Small intestine (tissue), 7 donors: Measurements from ENCODE around the gene RAB40C. TPM values are rescaled to one million over a fixed set of nuclear protein-coding genes. Genes with fewer than 3 reads are reported as not detected.

ENCODE experiments used
- DNase-seq, 2 donors: peaks; one replicate each; pipeline versions ENCODE4 v3.0.0 to v3.0.0-alpha.2; 2013
- FAIRE-seq: peaks from 2 replicates; lab custom pipeline; 2012; peaks lifted over from hg19 to GRCh38; lab: Jason Lieb, UNC
- H3K27ac ChIP-seq, 3 donors: one replicate each; pipeline ENCODE4 v1.5.1; 2013; ENCODE audit warnings: low read length in 2 of 3, mild to moderate bottlenecking in 2 of 3, control low read depth in 1 of 3, inconsistent platforms in 1 of 3, low read depth in 1 of 3, moderate library complexity in 1 of 3
- H3K27me3 ChIP-seq, 3 donors: one replicate each; pipeline ENCODE4 v1.6.1; 2013; ENCODE audit warnings: low read length in 3 of 3, inconsistent platforms in 1 of 3; ENCODE audit not compliant: control insufficient read depth in 3 of 3, insufficient read depth in 3 of 3
- H3K36me3 ChIP-seq, 3 donors: one replicate each; pipeline ENCODE4 v1.6.1; 2013; ENCODE audit warnings: low read length in 3 of 3, inconsistent platforms in 1 of 3, low read depth in 1 of 3, mild to moderate bottlenecking in 1 of 3, moderate library complexity in 1 of 3; ENCODE audit not compliant: control insufficient read depth in 3 of 3, insufficient read depth in 2 of 3
- H3K4me1 ChIP-seq, 3 donors: one replicate each; pipeline ENCODE4 v1.6.1; 2013; ENCODE audit warnings: low read length in 2 of 3, inconsistent platforms in 1 of 3, low read depth in 1 of 3, mild to moderate bottlenecking in 1 of 3, moderate library complexity in 1 of 3; ENCODE audit not compliant: control insufficient read depth in 3 of 3, insufficient read depth in 2 of 3
- H3K4me3 ChIP-seq, 3 donors: one replicate each; pipeline ENCODE4 v1.5.1; 2013; ENCODE audit warnings: low read length in 3 of 3, control low read depth in 1 of 3, inconsistent platforms in 1 of 3, low read depth in 1 of 3, mild to moderate bottlenecking in 1 of 3, moderate library complexity in 1 of 3
- H3K9me3 ChIP-seq, 2 donors: one replicate each; pipeline ENCODE4 v1.6.1; 2013; ENCODE audit warnings: low read depth in 1 of 2, low read length in 1 of 2; ENCODE audit not compliant: control insufficient read depth in 2 of 2, insufficient read depth in 1 of 2
- WGBS, 3 donors: extraction: QIAGEN DNeasy Blood & Tissue Kit; methylation state at CpG; one replicate each; pipeline ENCODE4 v1.1.7; 2013; 5-methylcytosine and 5-hydroxymethylcytosine counted together
- polyA plus RNA-seq, 4 donors: library from polyadenylated mRNA; stranded (reverse) in 3 of 4; unstranded in 1 of 4; fragments of 200-250 nt in 3 of 4; fragments of 120-200 nt in 1 of 4; gene quantifications; one replicate each; pipeline versions ENCODE4 v1.2.1 to v1.2.3, GENCODE V29; 2013
- donor health status: healthy with polysubstance abuse.
- donor health status: control.
- donor health status: control.
- donor health status: Bipolar disorder and iron deficiency.
- donor health status: healthy.

RAB40C gene
- polyA plus RNA-seq, 4 donors, result 28.9 to 49.0 (median 34.6) TPM

- H3K4me1 ChIP-seq, result peaks cover 8 to 51% (median 10%) of the 10 kb centered on the region in 3 donors
These were observed 88.5 kb downstream of the RAB40C start for GRCh38 chr16:678209-678857.

More at GRCh38 chr16:678209-678857, 88.5 kb downstream of the RAB40C start:
- no peaks in the 10 kb centered on the region for H3K9me3 ChIP-seq
- H3K27ac ChIP-seq, result peak overlapping the region in 1 of 3 donors; percentile 5
- FAIRE-seq (no peak), DNase-seq (no peak)
- peaks cover 5 to 42% (median 8%) of the 10 kb centered on the region in 3 donors for H3K36me3 ChIP-seq
- no peak overlapping the region for H3K4me3 ChIP-seq
- peaks cover 0 to 3% (median 0%) of the 10 kb centered on the region in 3 donors for H3K27me3 ChIP-seq
- WGBS, 3 donors, result 70 to 77% (median 76%) methylated on average over 19 to 21 of the region's 21 CpGs

Other genes starting within 250 kb of the RAB40C start
- gene AXIN1, start 237.3 kb upstream of the RAB40C start, polyA plus RNA-seq, result 10 to 100 TPM; 24.5 to 33.6 (median 27.6) TPM
- 100 to 1,000 TPM in 1 of 4 donors, 10 to 100 TPM in 3; 54.2 to 112 (median 92.1) TPM for gene MRPL28, start 219.5 kb upstream of the RAB40C start, polyA plus RNA-seq
- 10 to 100 TPM; 48.1 to 76.6 (median 64.9) TPM for gene PGAP6, start 208.1 kb upstream of the RAB40C start, polyA plus RNA-seq
- 10 to 100 TPM; 13.0 to 77.2 (median 34.9) TPM for gene NME4, start 192.9 kb upstream of the RAB40C start, polyA plus RNA-seq
- gene DECR2, start 188.2 kb upstream of the RAB40C start, polyA plus RNA-seq, result 100 to 1,000 TPM in 2 of 4 donors, 10 to 100 TPM in 2; 46.7 to 154 (median 99.2) TPM
- 100 to 1,000 TPM in 1 of 4 donors, 10 to 100 TPM in 3; 25.4 to 111 (median 37.2) TPM for gene RAB11FIP3, start 164.4 kb upstream of the RAB40C start, polyA plus RNA-seq
- gene CAPN15, start 62.4 kb upstream of the RAB40C start, polyA plus RNA-seq, result 100 to 1,000 TPM in 1 of 4 donors, 10 to 100 TPM in 3; 51.3 to 105 (median 70.2) TPM
- gene PRR35, start 29.7 kb upstream of the RAB40C start, polyA plus RNA-seq, result not detected
- gene NHLRC4, start 23.1 kb upstream of the RAB40C start, polyA plus RNA-seq, result 1 to 10 TPM in 1 of 4 donors, under 1 TPM in 2, not detected in 1; 0.45 to 2.2 (median 0.79) TPM
- gene PIGQ, start 20.1 kb upstream of the RAB40C start, polyA plus RNA-seq, result 10 to 100 TPM; 21.3 to 43.5 (median 28.0) TPM
- 1 to 10 TPM in 3 of 4 donors, under 1 TPM in 1; 0.60 to 7.6 (median 3.6) TPM for gene WFIKKN1, start 40.9 kb downstream of the RAB40C start, polyA plus RNA-seq
- 100 to 1,000 TPM in 3 of 4 donors, 10 to 100 TPM in 1; 54.4 to 135 (median 113) TPM for gene METTL26, start 46.2 kb downstream of the RAB40C start, polyA plus RNA-seq
- gene MCRIP2, start 51.8 kb downstream of the RAB40C start, polyA plus RNA-seq, result 100 to 1,000 TPM in 3 of 4 donors, 10 to 100 TPM in 1; 43.4 to 279 (median 166) TPM
- 10 to 100 TPM; 15.7 to 36.5 (median 25.6) TPM for gene WDR90, start 59.3 kb downstream of the RAB40C start, polyA plus RNA-seq
- 100 to 1,000 TPM in 3 of 4 donors, 10 to 100 TPM in 1; 89.3 to 207 (median 159) TPM for gene RHOT2, start 78.1 kb downstream of the RAB40C start, polyA plus RNA-seq
- 1 to 10 TPM; 2.7 to 6.2 (median 4.7) TPM for gene RHBDL1, start 85.6 kb downstream of the RAB40C start, polyA plus RNA-seq
- gene STUB1, start 90.3 kb downstream of the RAB40C start, polyA plus RNA-seq, result 100 to 1,000 TPM in 3 of 4 donors, 10 to 100 TPM in 1; 66.2 to 122 (median 118) TPM
- gene JMJD8, start 94.3 kb downstream of the RAB40C start, polyA plus RNA-seq, result 10 to 100 TPM; 23.0 to 46.2 (median 31.9) TPM
- gene WDR24, start 100.3 kb downstream of the RAB40C start, polyA plus RNA-seq, result 10 to 100 TPM in 1 of 4 donors, 1 to 10 TPM in 3; 5.4 to 11.7 (median 9.3) TPM
- gene FBXL16, start 115.7 kb downstream of the RAB40C start, polyA plus RNA-seq, result 1 to 10 TPM in 3 of 4 donors, under 1 TPM in 1; 0.81 to 3.4 (median 1.2) TPM
- 10 to 100 TPM in 2 of 4 donors, 1 to 10 TPM in 2; 4.9 to 14.1 (median 9.3) TPM for gene METRN, start 125.1 kb downstream of the RAB40C start, polyA plus RNA-seq
- 10 to 100 TPM; 23.0 to 55.5 (median 38.1) TPM for gene ANTKMT, start 131.1 kb downstream of the RAB40C start, polyA plus RNA-seq
- 1 to 10 TPM in 1 of 4 donors, under 1 TPM in 2, not detected in 1; 0.72 to 1.6 (median 0.95) TPM for gene CCDC78, start 136.4 kb downstream of the RAB40C start, polyA plus RNA-seq
- gene HAGHL, start 137.0 kb downstream of the RAB40C start, polyA plus RNA-seq, result 1 to 10 TPM; 1.4 to 4.8 (median 3.4) TPM
- 10 to 100 TPM; 32.5 to 68.0 (median 44.7) TPM for gene CIAO3, start 150.9 kb downstream of the RAB40C start, polyA plus RNA-seq
- 10 to 100 TPM in 1 of 4 donors, 1 to 10 TPM in 3; 1.3 to 29.7 (median 4.5) TPM for gene MSLN, start 170.7 kb downstream of the RAB40C start, polyA plus RNA-seq
- gene RPUSD1, start 198.3 kb downstream of the RAB40C start, polyA plus RNA-seq, result 10 to 100 TPM; 17.6 to 26.2 (median 21.6) TPM
- gene CHTF18, start 198.6 kb downstream of the RAB40C start, polyA plus RNA-seq, result 10 to 100 TPM in 2 of 4 donors, 1 to 10 TPM in 2; 5.6 to 24.6 (median 13.5) TPM
- gene GNG13, start 210.7 kb downstream of the RAB40C start, polyA plus RNA-seq, result 1 to 10 TPM in 2 of 4 donors, under 1 TPM in 2; 0.73 to 3.0 (median 1.9) TPM